ENCODE measurements around the gene RELN. TPM values are rescaled to one million over a fixed set of nuclear protein-coding genes. Genes with fewer than 3 reads are reported as not detected.

RELN gene
- total RNA-seq, 1 experiment from 2014 or later, result 0.20 TPM

- ChIA-PET CTCF (no interaction called here), RAD21 (ENCODE audit: low non-redundant PET in 1 of 2, low total read pairs in 2 of 2, uncharacterized antibody in 2 of 2, unreplicated experiment in 2 of 2) (no interaction called here), POLR2A (no interaction called here)
- Histone ChIP-seq H2AFZ (ENCODE audit: low read depth, low read length, poor library complexity, severe bottlenecking) (no peak overlapping the region), H3K79me2 (ENCODE audit: insufficient read depth, low read length) (no peaks in the 10 kb centered on the region), H3K27ac (ENCODE audit: low read depth, low read length) (no peak overlapping the region), H3K27me3 (ENCODE audit: insufficient read depth, low read length) (peaks cover 18% of the 10 kb centered on the region), H3K9me3 (ENCODE audit: control insufficient read depth in 1 of 2, insufficient read depth in 1 of 2, low read depth in 1 of 2, low read length in 2 of 2) (no peaks in the 10 kb centered on the region), H3K9me2 (ENCODE audit: insufficient read depth) (no peaks in the 10 kb centered on the region), H4K20me1 (ENCODE audit: insufficient read depth) (no peaks in the 10 kb centered on the region; the same call in 1 of the 2 replicates), H3K4me3 (replicated peaks in 1 of 2; ENCODE audit: low read depth in 1 of 2, low read length in 2 of 2) (no peak overlapping the region), H3K4me1 (ENCODE audit: control insufficient read depth in 1 of 2, insufficient read depth in 2 of 2, low read length in 2 of 2) (no peaks in the 10 kb centered on the region), H3K36me3 (ENCODE audit: control insufficient read depth in 1 of 2, insufficient read depth in 2 of 2, low read length in 2 of 2) (no peaks in the 10 kb centered on the region), H3K4me2 (ENCODE audit: low read length) (no peak overlapping the region), H3K9ac (ENCODE audit: low read length) (no peak overlapping the region)
- no peak for TF ChIP-seq TCF7L2 (IDR thresholded peaks at IDR 0.05; ENCODE audit: borderline replicate concordance, extremely low read depth, insufficient read depth, insufficient read length)
- no peak for TF ChIP-seq SRF (IDR thresholded peaks at IDR 0.05; ENCODE audit: low read depth)
- DNase-seq (ENCODE audit: low read depth, low spot score) (no peak), ATAC-seq (no peak)
- intact Hi-C loops (cut with micrococcal nuclease), result no loop called here
- no TSS peak for BruUV-seq (replicated peaks)
Measured at GRCh38 chr7:103626776-103627175, 362.7 kb downstream of the RELN start.

- POLR2A ChIA-PET, result no interaction called here
- RAD21 ChIA-PET (ENCODE audit: low non-redundant PET in 1 of 2, low total read pairs in 2 of 2, uncharacterized antibody in 2 of 2, unreplicated experiment in 2 of 2), result no interaction called here
- Histone ChIP-seq H3K27ac (ENCODE audit: low read depth, low read length) (no peak overlapping the region), H3K36me3 (ENCODE audit: control insufficient read depth in 1 of 2, insufficient read depth in 2 of 2, low read length in 2 of 2) (no peaks in the 10 kb centered on the region), H3K9me3 (ENCODE audit: control insufficient read depth in 1 of 2, insufficient read depth in 1 of 2, low read depth in 1 of 2, low read length in 2 of 2) (no peaks in the 10 kb centered on the region), H3K9me2 (ENCODE audit: insufficient read depth) (no peaks in the 10 kb centered on the region), H3K4me1 (ENCODE audit: control insufficient read depth in 1 of 2, insufficient read depth in 2 of 2, low read length in 2 of 2) (no peaks in the 10 kb centered on the region), H3K9ac (ENCODE audit: low read length) (no peak overlapping the region), H2AFZ (ENCODE audit: low read depth, low read length, poor library complexity, severe bottlenecking) (no peak overlapping the region), H3K4me2 (ENCODE audit: low read length) (no peak overlapping the region), H3K4me3 (replicated peaks in 1 of 2; ENCODE audit: low read depth in 1 of 2, low read length in 2 of 2) (no peak overlapping the region), H3K79me2 (ENCODE audit: insufficient read depth, low read length) (no peaks in the 10 kb centered on the region), H3K27me3 (ENCODE audit: insufficient read depth, low read length) (peaks cover 18% of the 10 kb centered on the region), H4K20me1 (ENCODE audit: insufficient read depth) (no peaks in the 10 kb centered on the region; the same call in 1 of the 2 replicates)
- CTCF ChIA-PET, result no interaction called here
- ATAC-seq, result no peak
- TF ChIP-seq SP1 (IDR thresholded peaks at IDR 0.05; ENCODE audit: low read depth), result no peak
- no peak for TF ChIP-seq TCF7L2 (IDR thresholded peaks at IDR 0.05; ENCODE audit: borderline replicate concordance, extremely low read depth, insufficient read depth, insufficient read length)
- TF ChIP-seq POLR2A (IDR thresholded peaks at IDR 0.05; ENCODE audit: borderline replicate concordance, extremely low read depth, insufficient read depth, insufficient read length), result no peak
- intact Hi-C loops (cut with micrococcal nuclease), result no loop called here
- no TSS peak for BruUV-seq (replicated peaks)
- DNase-seq (ENCODE audit: low read depth, low spot score), result no peak
Measured at GRCh38 chr7:103622274-103622673, 367.2 kb downstream of the RELN start.

All from HCT116 (cell line).